ENCODE data around the gene TRAF2. TPM values are rescaled to one million over a fixed set of nuclear protein-coding genes. Genes with fewer than 3 reads are reported as not detected.

TRAF2 gene
- total RNA-seq, 2 donors from 2014 or later, result 45.9 to 55.1 TPM

- Mint-ChIP-seq H3K36me3 (ENCODE audit: low read depth) (peaks cover 5% of the 10 kb centered on the region), H3K4me3 (no peak overlapping the region), H3K4me1 (no peaks in the 10 kb centered on the region), H3K9me3 (no peaks in the 10 kb centered on the region), H3K27ac (no peak overlapping the region), H3K27me3 (ENCODE audit: insufficient read depth) (no peaks in the 10 kb centered on the region)
- TF ChIP-seq, protein P1, sequence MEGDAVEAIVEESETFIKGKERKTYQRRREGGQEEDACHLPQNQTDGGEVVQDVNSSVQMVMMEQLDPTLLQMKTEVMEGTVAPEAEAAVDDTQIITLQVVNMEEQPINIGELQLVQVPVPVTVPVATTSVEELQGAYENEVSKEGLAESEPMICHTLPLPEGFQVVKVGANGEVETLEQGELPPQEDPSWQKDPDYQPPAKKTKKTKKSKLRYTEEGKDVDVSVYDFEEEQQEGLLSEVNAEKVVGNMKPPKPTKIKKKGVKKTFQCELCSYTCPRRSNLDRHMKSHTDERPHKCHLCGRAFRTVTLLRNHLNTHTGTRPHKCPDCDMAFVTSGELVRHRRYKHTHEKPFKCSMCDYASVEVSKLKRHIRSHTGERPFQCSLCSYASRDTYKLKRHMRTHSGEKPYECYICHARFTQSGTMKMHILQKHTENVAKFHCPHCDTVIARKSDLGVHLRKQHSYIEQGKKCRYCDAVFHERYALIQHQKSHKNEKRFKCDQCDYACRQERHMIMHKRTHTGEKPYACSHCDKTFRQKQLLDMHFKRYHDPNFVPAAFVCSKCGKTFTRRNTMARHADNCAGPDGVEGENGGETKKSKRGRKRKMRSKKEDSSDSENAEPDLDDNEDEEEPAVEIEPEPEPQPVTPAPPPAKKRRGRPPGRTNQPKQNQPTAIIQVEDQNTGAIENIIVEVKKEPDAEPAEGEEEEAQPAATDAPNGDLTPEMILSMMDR (conservative IDR thresholded peaks at IDR 0.05), result no peak
- DNase-seq, result no peak
- H3K27ac ChIP-seq (ENCODE audit: low read depth, low read length), result no peak overlapping the region
- no peaks in the 10 kb centered on the region for H3K4me1 ChIP-seq (ENCODE audit: control insufficient read depth, insufficient read depth, low read length)
- WGBS, 2 experiments (ENCODE audit: insufficient coverage in 1 of 2, insufficient read length in 1 of 2), result 93 to 96% methylated on average over 15 to 19 of the region's 19 CpGs
- H3K36me3 ChIP-seq (ENCODE audit: control insufficient read depth, insufficient read depth, low read length), result peaks cover 11% of the 10 kb centered on the region
- no peak overlapping the region for H3K9ac ChIP-seq (ENCODE audit: extremely low read depth, low read length, poor library complexity, severe bottlenecking)
- H3K9me3 ChIP-seq (ENCODE audit: control insufficient read depth, low read length), result no peaks in the 10 kb centered on the region
- no peak overlapping the region for H3K4me3 ChIP-seq (ENCODE audit: low read length)
- H3K27me3 ChIP-seq (ENCODE audit: control insufficient read depth, insufficient read depth, low read length, poor library complexity, severe bottlenecking), result no peaks in the 10 kb centered on the region
Observed at GRCh38 chr9:136857166-136857565, 29.1 kb upstream of the TRAF2 start.

DNA sequence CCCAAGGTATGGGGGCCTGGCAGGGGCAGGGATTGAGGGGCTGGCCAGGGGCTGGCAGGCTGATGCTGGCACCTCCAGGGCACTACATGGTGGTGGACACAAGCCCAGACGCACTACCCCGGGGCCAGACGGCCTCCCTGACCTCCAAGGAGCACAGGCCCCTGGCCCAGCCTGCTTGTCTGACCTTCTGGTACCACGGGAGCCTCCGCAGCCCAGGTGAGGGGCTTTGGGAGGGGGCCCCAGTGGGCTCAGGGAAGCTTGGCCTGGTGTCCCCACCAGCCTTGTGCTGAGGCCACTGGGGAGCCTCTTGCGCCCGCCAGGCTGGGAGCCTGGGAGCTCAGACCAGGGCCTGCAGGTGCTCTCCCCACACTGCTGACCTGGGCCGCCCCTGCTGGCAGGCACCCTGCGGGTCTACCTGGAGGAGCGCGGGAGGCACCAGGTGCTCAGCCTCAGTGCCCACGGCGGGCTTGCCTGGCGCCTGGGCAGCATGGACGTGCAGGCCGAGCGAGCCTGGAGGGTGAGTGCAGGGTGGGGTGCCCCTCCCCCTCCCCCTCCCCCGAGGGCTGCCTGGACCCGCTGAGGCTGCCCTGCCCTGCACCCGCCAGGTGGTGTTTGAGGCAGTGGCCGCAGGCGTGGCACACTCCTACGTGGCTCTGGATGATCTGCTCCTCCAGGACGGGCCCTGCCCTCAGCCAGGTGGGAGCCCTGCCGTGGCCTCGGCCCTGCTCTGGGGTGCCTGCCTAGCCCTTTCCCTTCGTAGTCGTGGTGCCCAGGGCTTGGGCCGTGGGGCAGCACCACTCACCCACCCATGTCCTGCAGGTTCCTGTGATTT, 28.5 kb upstream of the TRAF2 start:
- TF ChIP-seq, protein P1 (conservative IDR thresholded peaks at IDR 0.05), result no peak
- no peak overlapping the region for H3K4me3 ChIP-seq (ENCODE audit: low read length)
- WGBS, 2 experiments (ENCODE audit: insufficient coverage in 1 of 2, insufficient read length in 1 of 2), result 95 to 97% methylated on average over 10 to 28 of the region's 29 CpGs

GRCh38 chr9:136858452-136858843, 27.9 kb upstream of the TRAF2 start:
- Histone ChIP-seq H3K4me3 (ENCODE audit: low read length) (no peak overlapping the region), H3K27ac (ENCODE audit: low read depth, low read length) (no peak overlapping the region), H3K27me3 (ENCODE audit: control insufficient read depth, insufficient read depth, low read length, poor library complexity, severe bottlenecking) (no peaks in the 10 kb centered on the region), H3K9ac (ENCODE audit: extremely low read depth, low read length, poor library complexity, severe bottlenecking) (no peak overlapping the region), H3K36me3 (ENCODE audit: control insufficient read depth, insufficient read depth, low read length) (peaks cover 24% of the 10 kb centered on the region), H3K4me1 (ENCODE audit: control insufficient read depth, insufficient read depth, low read length) (no peaks in the 10 kb centered on the region), H3K9me3 (ENCODE audit: control insufficient read depth, low read length) (no peaks in the 10 kb centered on the region)
- TF ChIP-seq, protein P1 (conservative IDR thresholded peaks at IDR 0.05), result no peak
- no peak overlapping the region for H3K4me3 Mint-ChIP-seq
- DNase-seq, result no peak
- no peaks in the 10 kb centered on the region for H3K27me3 Mint-ChIP-seq (ENCODE audit: insufficient read depth)
- WGBS, 2 experiments (ENCODE audit: insufficient coverage in 1 of 2, insufficient read length in 1 of 2), result 93 to 95% methylated on average over 4 to 15 of the region's 15 CpGs
- H3K4me1 Mint-ChIP-seq, result no peaks in the 10 kb centered on the region
- no peak overlapping the region for H3K27ac Mint-ChIP-seq
- no peaks in the 10 kb centered on the region for H3K9me3 Mint-ChIP-seq
- peaks cover 14% of the 10 kb centered on the region for H3K36me3 Mint-ChIP-seq (ENCODE audit: low read depth)

More for the DNA sequence above, 28.5 kb upstream of the TRAF2 start:
- Mint-ChIP-seq H3K27ac (no peak overlapping the region), H3K4me3 (no peak overlapping the region), H3K4me1 (no peaks in the 10 kb centered on the region), H3K9me3 (no peaks in the 10 kb centered on the region), H3K27me3 (ENCODE audit: insufficient read depth) (no peaks in the 10 kb centered on the region), H3K36me3 (ENCODE audit: low read depth) (peaks cover 8% of the 10 kb centered on the region)
- Histone ChIP-seq H3K36me3 (ENCODE audit: control insufficient read depth, insufficient read depth, low read length) (peaks cover 17% of the 10 kb centered on the region), H3K4me1 (ENCODE audit: control insufficient read depth, insufficient read depth, low read length) (no peaks in the 10 kb centered on the region), H3K27me3 (ENCODE audit: control insufficient read depth, insufficient read depth, low read length, poor library complexity, severe bottlenecking) (no peaks in the 10 kb centered on the region), H3K9ac (ENCODE audit: extremely low read depth, low read length, poor library complexity, severe bottlenecking) (no peak overlapping the region), H3K27ac (ENCODE audit: low read depth, low read length) (no peak overlapping the region), H3K9me3 (ENCODE audit: control insufficient read depth, low read length) (no peaks in the 10 kb centered on the region)
- peak; percentile 63 for DNase-seq

Measured in endodermal cell (in vitro differentiated cells).